Smooth muscle cell (in vitro differentiated cells): ENCODE data around the gene DERA. TPM values are rescaled to one million over a fixed set of nuclear protein-coding genes. Genes with fewer than 3 reads are reported as not detected.
A peak's percentile ranks its signal among the peaks of the same experiment; 100 is the strongest.
"Not testable (repeated sequence)": the region's sequence is repeated elsewhere in the genome, so short reads cannot be mapped to it uniquely, and the experiment has no call there.

Experiments
- DNase-seq: peaks from one replicate; lab custom pipeline; 2025; ENCODE audit not compliant: unreplicated experiment; lab: John Stamatoyannopoulos, UW
- H2AFZ ChIP-seq: fragments of 200-600 bp; sonication (generic); 2 replicates; pipeline ENCODE4 v1.6.0; 2016; ENCODE audit warnings: antibody characterized with exemption, low read depth, mild to moderate bottlenecking
- H3F3A ChIP-seq: fragments of 200-600 bp; sonication (generic); 2 replicates; pipeline ENCODE4 v1.6.0; 2017; ENCODE audit warnings: antibody characterized with exemption, low read depth
- H3K27ac ChIP-seq: fragments of 200-600 bp; sonication (generic); 2 replicates; pipeline ENCODE4 v1.5.1; 2016; ENCODE audit warnings: low read depth, mild to moderate bottlenecking
- H3K27me3 ChIP-seq: fragments of 200-600 bp; sonication (generic); 2 replicates; pipeline ENCODE4 v1.6.1; 2016; ENCODE audit warnings: low read depth, mild to moderate bottlenecking
- H3K36me3 ChIP-seq: fragments of 200-600 bp; sonication (generic); 2 replicates; pipeline ENCODE4 v1.5.1; 2016; ENCODE audit warnings: low read depth
- H3K4me1 ChIP-seq: fragments of 200-600 bp; sonication (generic); 2 replicates; pipeline ENCODE4 v1.5.1; 2016; ENCODE audit warnings: low read depth
- H3K4me2 ChIP-seq: fragments of 200-600 bp; sonication (generic); 2 replicates; pipeline ENCODE4 v1.6.0; 2016; ENCODE audit warnings: mild to moderate bottlenecking
- H3K4me3 ChIP-seq: fragments of 200-600 bp; sonication (generic); 2 replicates; pipeline ENCODE4 v1.5.1; 2016; ENCODE audit warnings: mild to moderate bottlenecking
- H3K79me2 ChIP-seq: fragments of 200-600 bp; sonication (generic); 2 replicates; pipeline ENCODE4 v1.6.0; 2016; ENCODE audit warnings: low read depth, mild to moderate bottlenecking
- H3K9ac ChIP-seq: fragments of 200-600 bp; sonication (generic); 2 replicates; pipeline ENCODE4 v1.6.0; 2016; ENCODE audit warnings: low read depth
- H3K9me3 ChIP-seq: fragments of 200-600 bp; sonication (generic); replicated peaks from 2 replicates; pipeline ENCODE4 v1.5.1; 2016; ENCODE audit warnings: low read depth
- H4K20me1 ChIP-seq: fragments of 200-600 bp; sonication (generic); 2 replicates; pipeline ENCODE4 v1.6.0; 2016; ENCODE audit warnings: low read depth
- CTCF ChIP-seq: fragments of 200-600 bp; sonication (generic); IDR thresholded peaks from 2 replicates; pipeline ENCODE4 v1.5.1; 2017; ENCODE audit warnings: borderline replicate concordance, mild to moderate bottlenecking, antibody characterized with exemption; ENCODE audit not compliant: insufficient read depth, poor library complexity, severe bottlenecking
- WGBS: methylation state at CpG from one replicate; pipeline ENCODE4 v1.1.7; 2016; ENCODE audit warnings: low lambda C conversion rate; 5-methylcytosine and 5-hydroxymethylcytosine counted together
- polyA plus RNA-seq: library from polyadenylated mRNA; unstranded; fragments of >200 nt; fragmentation: Nextera tagmentation; extraction: Ambion mirVana; gene quantifications from 2 replicates; pipeline ENCODE4 v1.2.1, GENCODE V29; 2016
- total RNA-seq: library from RNA; depleted of rRNA; stranded (reverse); fragments of >200 nt; gene quantifications from 2 replicates; pipeline ENCODE4 v1.2.3, GENCODE V29; 2014

DERA gene
- total and polyA plus RNA-seq, 2 experiments from 2014 or later = 23.3 to 35.1 TPM

- Histone ChIP-seq H3K9ac (no peak overlapping the region), H3K4me3 (no peak overlapping the region), H3K27ac (no peak overlapping the region), H3K9me3 (no peaks in the 10 kb centered on the region), H2AFZ (no peak overlapping the region), H3K4me1 (no peaks in the 10 kb centered on the region), H3K79me2 (no peaks in the 10 kb centered on the region), H3K36me3 (peaks cover 20% of the 10 kb centered on the region), H3K4me2 (no peak overlapping the region), H3F3A (peaks cover 20% of the 10 kb centered on the region), H4K20me1 (peaks cover 4% of the 10 kb centered on the region), H3K27me3 (no peaks in the 10 kb centered on the region)
- 99% methylated on average over 5 of the region's 5 CpGs for WGBS
- no peak for DNase-seq
- no peak for TF ChIP-seq CTCF
These were observed 6.7 kb upstream of the DERA start for GRCh38 chr12:15904378-15904920.

- Histone ChIP-seq H3K27me3 (no peaks in the 10 kb centered on the region), H3K79me2 (peaks cover 14% of the 10 kb centered on the region), H3K4me3 (peak overlapping the region; percentile 96), H4K20me1 (no peaks in the 10 kb centered on the region), H3K9ac (no peak overlapping the region), H3K27ac (peak overlapping the region; percentile 33), H3K9me3 (no peaks in the 10 kb centered on the region), H2AFZ (peak overlapping the region; percentile 85), H3F3A (peaks cover 28% of the 10 kb centered on the region), H3K4me2 (peak overlapping the region; percentile 99), H3K4me1 (peaks cover 19% of the 10 kb centered on the region), H3K36me3 (no peaks in the 10 kb centered on the region)
- DNase-seq = no peak
- WGBS = 64% methylated on average over 5 of the region's 5 CpGs
- no peak for TF ChIP-seq CTCF
These were observed 666 bp upstream of the DERA start for GRCh38 chr12:15910468-15910863.

GRCh38 chr12:15911931-15912330 is 799 bp downstream of the DERA start:
- Histone ChIP-seq H3K4me3 (peak overlapping the region; percentile 96), H2AFZ (peak overlapping the region; percentile 85), H3K27ac (peak overlapping the region; percentile 79), H3K4me2 (peak overlapping the region; percentile 99), H3K9ac (peak overlapping the region; percentile 82), H3K4me1 (peaks cover 19% of the 10 kb centered on the region), H3K79me2 (peaks cover 19% of the 10 kb centered on the region), H3F3A (peaks cover 28% of the 10 kb centered on the region)
- not testable (repeated sequence) for H3K9me3 ChIP-seq, H4K20me1 ChIP-seq, H3K36me3 ChIP-seq, H3K27me3 ChIP-seq, DNase-seq
- 11% methylated on average over 3 of the region's 5 CpGs for WGBS

- not testable (repeated sequence) for H3K9me3 ChIP-seq, H3F3A ChIP-seq, H3K27me3 ChIP-seq, H4K20me1 ChIP-seq, H3K4me3 ChIP-seq, DNase-seq, H3K9ac ChIP-seq, H3K4me2 ChIP-seq, H2AFZ ChIP-seq, H3K27ac ChIP-seq, H3K36me3 ChIP-seq
- WGBS = 88% methylated on average over 5 of the region's 5 CpGs
- Histone ChIP-seq H3K79me2 (peaks cover 22% of the 10 kb centered on the region), H3K4me1 (peaks cover 31% of the 10 kb centered on the region)
These were observed 3.0 kb downstream of the DERA start for GRCh38 chr12:15914131-15914530.

- Histone ChIP-seq H3K36me3 (no peaks in the 10 kb centered on the region), H3K27ac (no peak overlapping the region), H3K4me2 (no peak overlapping the region), H3K4me3 (no peak overlapping the region), H3K9me3 (no peaks in the 10 kb centered on the region), H4K20me1 (no peaks in the 10 kb centered on the region), H3F3A (no peaks in the 10 kb centered on the region), H3K27me3 (no peaks in the 10 kb centered on the region), H2AFZ (no peak overlapping the region), H3K9ac (no peak overlapping the region), H3K4me1 (peaks cover 16% of the 10 kb centered on the region), H3K79me2 (peaks cover 32% of the 10 kb centered on the region)
- no peak for TF ChIP-seq CTCF
- DNase-seq = no peak
- WGBS = 96% methylated on average over 7 of the region's 7 CpGs
These were observed 6.9 kb downstream of the DERA start for GRCh38 chr12:15918066-15918465.
